ENCODE data around the gene TRIP12. TPM values are rescaled to one million over a fixed set of nuclear protein-coding genes. Genes with fewer than 3 reads are reported as not detected.

The TRIP12 gene
- total RNA-seq, 2 donors from 2014 or later = 77.6 to 170 TPM

- Histone ChIP-seq H3K27ac (peak overlapping the region; percentile 86 to 99 (median 95)), H3K4me1 (peaks cover 15% of the 10 kb centered on the region), H3K9me3 (no peaks in the 10 kb centered on the region), H3K36me3 (replicated peaks in 1 of 2; ENCODE audit: insufficient read depth in 1 of 2, low read depth in 2 of 2) (no peaks in the 10 kb centered on the region), H3K27me3 (no peaks in the 10 kb centered on the region), H3K4me3 (peak overlapping the region; percentile 98 to 99)
- TF ChIP-seq POLR2A (IDR thresholded peaks at IDR 0.05) (peak in 2 of 3 donors; percentile 20 to 26), CTCF (IDR thresholded peaks at IDR 0.05) (no peak)
- ATAC-seq = peak; percentile 40
- WGBS, 2 donors = 1% methylated on average over 28 to 59 of the region's 60 CpGs
- DNase-seq = peak; percentile 59 to 68 (median 63)
- intact Hi-C loops (cut with DNase I) = no loop called here
Observed at GRCh38 chr2:229921101-229921891, 513 bp downstream of the TRIP12 start.

GRCh38 chr2:229920011-229920641 is 1.7 kb downstream of the TRIP12 start:
- Histone ChIP-seq H3K9me3 (no peaks in the 10 kb centered on the region), H3K4me1 (peaks cover 17% of the 10 kb centered on the region), H3K27me3 (no peaks in the 10 kb centered on the region), H3K36me3 (replicated peaks in 1 of 2; ENCODE audit: insufficient read depth in 1 of 2, low read depth in 2 of 2) (no peaks in the 10 kb centered on the region), H3K4me3 (peak overlapping the region in 1 of 2 donors; percentile 99), H3K27ac (peak overlapping the region; percentile 86 to 99 (median 95))
- ATAC-seq (no peak), DNase-seq (peak in 2 of 4 donors; percentile 6 to 23)
- intact Hi-C loops (cut with DNase I) = no loop called here
- TF ChIP-seq CTCF (IDR thresholded peaks at IDR 0.05) (no peak), POLR2A (IDR thresholded peaks at IDR 0.05) (no peak)
- 5 to 6% methylated on average over 20 of the region's 20 CpGs for WGBS, 2 donors

GRCh38 chr2:229917793-229918192 is 4.0 kb downstream of the TRIP12 start:
- ATAC-seq (no peak), DNase-seq (no peak)
- Histone ChIP-seq H3K4me1 (peaks cover 17% of the 10 kb centered on the region), H3K27me3 (no peaks in the 10 kb centered on the region), H3K27ac (no peak overlapping the region), H3K9me3 (no peaks in the 10 kb centered on the region), H3K36me3 (replicated peaks in 1 of 2; ENCODE audit: insufficient read depth in 1 of 2, low read depth in 2 of 2) (no peaks in the 10 kb centered on the region), H3K4me3 (no peak overlapping the region)
- 90 to 91% methylated on average over 5 of the region's 5 CpGs for WGBS, 2 donors
- intact Hi-C loops (cut with DNase I) = no loop called here
- TF ChIP-seq POLR2A (IDR thresholded peaks at IDR 0.05) = no peak
- no peak for TF ChIP-seq CTCF (IDR thresholded peaks at IDR 0.05)

GRCh38 chr2:229914171-229914570 is 7.6 kb downstream of the TRIP12 start:
- H3K4me3 ChIP-seq = no peak overlapping the region
- WGBS, 2 donors = 82 to 94% methylated on average over 2 of the region's 2 CpGs
- H3K4me1 ChIP-seq = peaks cover 22% of the 10 kb centered on the region
- no peaks in the 10 kb centered on the region for H3K27me3 ChIP-seq
- no peaks in the 10 kb centered on the region for H3K9me3 ChIP-seq
- DNase-seq (no peak), ATAC-seq (no peak)
- intact Hi-C loops (cut with DNase I) = no loop called here
- no peak for TF ChIP-seq POLR2A (IDR thresholded peaks at IDR 0.05)
- H3K27ac ChIP-seq = no peak overlapping the region
- no peaks in the 10 kb centered on the region for H3K36me3 ChIP-seq (replicated peaks in 1 of 2; ENCODE audit: insufficient read depth in 1 of 2, low read depth in 2 of 2)

GRCh38 chr2:229910832-229911412 is 10.9 kb downstream of the TRIP12 start:
- H3K9me3 ChIP-seq = no peaks in the 10 kb centered on the region
- H3K4me3 ChIP-seq = no peak overlapping the region
- WGBS, 2 donors = 39 to 41% methylated on average over 1 of the region's 1 CpG
- no peaks in the 10 kb centered on the region for H3K27me3 ChIP-seq
- intact Hi-C loops (cut with DNase I) = no loop called here
- peaks cover 0 to 4% of the 10 kb centered on the region in 2 donors for H3K36me3 ChIP-seq (replicated peaks in 1 of 2; ENCODE audit: insufficient read depth in 1 of 2, low read depth in 2 of 2)
- peak in 5 of 7 experiments; percentile 12 to 35 (median 22) for TF ChIP-seq CTCF (IDR thresholded peaks at IDR 0.05)
- no peak for TF ChIP-seq POLR2A (IDR thresholded peaks at IDR 0.05)
- DNase-seq (peak in 2 of 4 donors; percentile 16 to 27), ATAC-seq (no peak)
- peaks cover 24% of the 10 kb centered on the region for H3K4me1 ChIP-seq
- H3K27ac ChIP-seq = no peak overlapping the region
